Esophagus muscularis mucosa (tissue), 4 donors: ENCODE measurements around the gene KIF21A.

ENCODE experiments used
- EP300 ChIP-seq: sonication (generic); formaldehyde crosslinking; IDR thresholded peaks from one replicate; pipeline ENCODE4 v1.6.1; 2017; ENCODE audit warnings: antibody characterized with exemption
- POLR2A ChIP-seq: fragments of 450-650 bp; IDR thresholded peaks from one replicate; pipeline ENCODE4 v1.6.1; 2017; ENCODE audit warnings: antibody characterized with exemption, moderate library complexity, mild to moderate bottlenecking, low read depth
- POLR2AphosphoS5 ChIP-seq, 2 donors: sonication (generic); formaldehyde crosslinking; IDR thresholded peaks; one replicate each; pipeline ENCODE4 v1.6.1; 2017; ENCODE audit warnings: antibody characterized with exemption in 2 of 2
- TF ChIP-seq, protein P1 (sequence below), 3 experiments: fragments of 200-600 bp in 2 of 3; fragments of 450-650 bp in 1 of 3; sonication (generic) in 2 of 3; IDR thresholded peaks; one replicate each; pipeline ENCODE4 v1.5.1; 2017 to 2019; ENCODE audit warnings: antibody characterized with exemption in 3 of 3, mild to moderate bottlenecking in 2 of 3, moderate library complexity in 1 of 3

DNA sequence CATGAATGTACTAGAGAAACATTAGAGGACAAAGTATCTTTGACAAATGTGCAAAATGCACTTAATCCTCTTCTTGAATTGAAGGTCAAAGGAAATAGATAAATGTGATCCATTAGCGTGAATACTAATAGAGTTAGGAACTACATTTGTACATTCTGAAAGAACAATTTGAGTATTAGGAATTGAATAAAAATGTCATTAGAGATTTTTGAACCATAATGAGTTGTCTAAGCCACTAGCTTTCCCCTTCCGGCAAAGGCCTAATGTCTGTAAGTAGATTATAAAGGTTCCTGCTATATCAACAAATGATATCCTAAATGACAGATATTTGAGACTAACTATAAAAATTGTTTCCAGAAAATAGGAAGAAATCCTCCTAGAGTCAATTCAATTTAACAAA lies 59.8 kb downstream of the KIF21A start:
- TF ChIP-seq, protein P1, sequence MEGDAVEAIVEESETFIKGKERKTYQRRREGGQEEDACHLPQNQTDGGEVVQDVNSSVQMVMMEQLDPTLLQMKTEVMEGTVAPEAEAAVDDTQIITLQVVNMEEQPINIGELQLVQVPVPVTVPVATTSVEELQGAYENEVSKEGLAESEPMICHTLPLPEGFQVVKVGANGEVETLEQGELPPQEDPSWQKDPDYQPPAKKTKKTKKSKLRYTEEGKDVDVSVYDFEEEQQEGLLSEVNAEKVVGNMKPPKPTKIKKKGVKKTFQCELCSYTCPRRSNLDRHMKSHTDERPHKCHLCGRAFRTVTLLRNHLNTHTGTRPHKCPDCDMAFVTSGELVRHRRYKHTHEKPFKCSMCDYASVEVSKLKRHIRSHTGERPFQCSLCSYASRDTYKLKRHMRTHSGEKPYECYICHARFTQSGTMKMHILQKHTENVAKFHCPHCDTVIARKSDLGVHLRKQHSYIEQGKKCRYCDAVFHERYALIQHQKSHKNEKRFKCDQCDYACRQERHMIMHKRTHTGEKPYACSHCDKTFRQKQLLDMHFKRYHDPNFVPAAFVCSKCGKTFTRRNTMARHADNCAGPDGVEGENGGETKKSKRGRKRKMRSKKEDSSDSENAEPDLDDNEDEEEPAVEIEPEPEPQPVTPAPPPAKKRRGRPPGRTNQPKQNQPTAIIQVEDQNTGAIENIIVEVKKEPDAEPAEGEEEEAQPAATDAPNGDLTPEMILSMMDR (IDR thresholded peaks at IDR 0.05): no peak
- no peak for TF ChIP-seq EP300
- no peak for TF ChIP-seq POLR2A
- no peak for TF ChIP-seq POLR2AphosphoS5 (IDR thresholded peaks at IDR 0.05)
